ENCODE results near the gene COL4A4. TPM values are rescaled to one million over a fixed set of nuclear protein-coding genes. Genes with fewer than 3 reads are reported as not detected.

COL4A4 gene
- total RNA-seq, 4 donors from 2014 or later: 1.5 to 4.6 (median 2.6) TPM

DNA sequence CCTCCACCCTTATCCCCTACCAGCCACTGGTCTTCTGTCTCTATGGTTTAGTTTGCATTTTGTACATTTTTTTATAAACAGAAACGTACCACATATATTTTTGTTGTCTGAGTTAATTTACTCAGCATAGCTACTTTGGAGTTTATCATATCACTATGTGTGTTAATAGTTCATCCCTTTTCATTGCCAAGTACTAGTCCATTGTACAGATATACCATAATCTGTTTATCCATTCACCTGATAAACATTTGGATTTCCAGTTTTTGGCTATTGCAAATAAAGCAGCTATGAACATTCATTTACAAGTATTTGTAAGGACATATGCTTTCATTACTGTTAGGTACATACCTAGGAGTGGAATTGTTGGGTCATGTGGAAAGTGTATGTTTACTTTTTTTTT lies 204.6 kb downstream of the COL4A4 start:
- Histone ChIP-seq H3K9me3 (no peaks in the 10 kb centered on the region), H3K4me3 (no peak overlapping the region), H3K27ac (no peak overlapping the region), H3K4me1 (no peaks in the 10 kb centered on the region), H3K36me3 (no peaks in the 10 kb centered on the region), H3K27me3 (no peaks in the 10 kb centered on the region)
- TF ChIP-seq POLR2AphosphoS5 (IDR thresholded peaks at IDR 0.05) (no peak), EP300 (IDR thresholded peaks at IDR 0.05; ENCODE audit: low read depth) (no peak), POLR2A (IDR thresholded peaks at IDR 0.05) (no peak)
- TF ChIP-seq, protein P1, sequence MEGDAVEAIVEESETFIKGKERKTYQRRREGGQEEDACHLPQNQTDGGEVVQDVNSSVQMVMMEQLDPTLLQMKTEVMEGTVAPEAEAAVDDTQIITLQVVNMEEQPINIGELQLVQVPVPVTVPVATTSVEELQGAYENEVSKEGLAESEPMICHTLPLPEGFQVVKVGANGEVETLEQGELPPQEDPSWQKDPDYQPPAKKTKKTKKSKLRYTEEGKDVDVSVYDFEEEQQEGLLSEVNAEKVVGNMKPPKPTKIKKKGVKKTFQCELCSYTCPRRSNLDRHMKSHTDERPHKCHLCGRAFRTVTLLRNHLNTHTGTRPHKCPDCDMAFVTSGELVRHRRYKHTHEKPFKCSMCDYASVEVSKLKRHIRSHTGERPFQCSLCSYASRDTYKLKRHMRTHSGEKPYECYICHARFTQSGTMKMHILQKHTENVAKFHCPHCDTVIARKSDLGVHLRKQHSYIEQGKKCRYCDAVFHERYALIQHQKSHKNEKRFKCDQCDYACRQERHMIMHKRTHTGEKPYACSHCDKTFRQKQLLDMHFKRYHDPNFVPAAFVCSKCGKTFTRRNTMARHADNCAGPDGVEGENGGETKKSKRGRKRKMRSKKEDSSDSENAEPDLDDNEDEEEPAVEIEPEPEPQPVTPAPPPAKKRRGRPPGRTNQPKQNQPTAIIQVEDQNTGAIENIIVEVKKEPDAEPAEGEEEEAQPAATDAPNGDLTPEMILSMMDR (IDR thresholded peaks at IDR 0.05): no peak
- intact Hi-C loops (cut with DNase I; ENCODE audit: low total_unique reads): no loop called here
- 92 to 94% methylated on average over 1 of the region's 1 CpG for WGBS, 2 donors (ENCODE audit: low coverage in 1 of 2)
- in situ Hi-C loops (cut with MboI; ENCODE audit: low pct_ligation_motif_present in 1 of 4, low pct_unique_long_range_greater_than_20kb in 1 of 4, low sequenced_read_pairs in 3 of 4): no loop called here
- DNase-seq: no peak

DNA sequence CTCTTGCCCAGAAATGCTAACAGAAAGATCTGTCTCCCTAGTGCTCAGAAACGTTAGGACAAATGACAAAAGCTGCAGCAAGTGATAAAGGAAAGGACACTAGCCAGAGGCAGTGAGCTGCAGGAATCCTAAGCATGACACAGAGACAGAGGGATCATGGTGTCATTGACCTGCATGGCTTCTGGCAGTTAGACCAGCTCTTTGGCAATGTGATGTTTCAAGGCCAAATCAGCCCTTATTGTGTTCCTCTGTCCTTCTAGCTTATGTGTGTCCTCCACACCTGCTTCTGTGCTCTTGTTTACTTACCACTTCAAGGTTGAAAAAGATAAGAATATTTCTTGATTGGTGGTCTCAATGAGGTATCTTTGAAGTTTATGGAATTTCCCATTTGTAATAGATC lies 207.3 kb downstream of the COL4A4 start:
- 29 to 62% methylated on average over 1 of the region's 1 CpG for WGBS, 2 donors (ENCODE audit: low coverage in 1 of 2)
- Histone ChIP-seq H3K4me3 (no peak overlapping the region), H3K4me1 (no peaks in the 10 kb centered on the region), H3K36me3 (no peaks in the 10 kb centered on the region), H3K27ac (no peak overlapping the region), H3K27me3 (no peaks in the 10 kb centered on the region), H3K9me3 (no peaks in the 10 kb centered on the region)
- intact Hi-C loops (cut with DNase I; ENCODE audit: low total_unique reads): no loop called here
- TF ChIP-seq POLR2AphosphoS5 (IDR thresholded peaks at IDR 0.05) (no peak), POLR2A (IDR thresholded peaks at IDR 0.05) (no peak), EP300 (IDR thresholded peaks at IDR 0.05; ENCODE audit: low read depth) (no peak)
- TF ChIP-seq, protein P1 (IDR thresholded peaks at IDR 0.05): no peak
- in situ Hi-C loops (cut with MboI; ENCODE audit: low pct_ligation_motif_present in 1 of 4, low pct_unique_long_range_greater_than_20kb in 1 of 4, low sequenced_read_pairs in 3 of 4): no loop called here
- DNase-seq: no peak

DNA sequence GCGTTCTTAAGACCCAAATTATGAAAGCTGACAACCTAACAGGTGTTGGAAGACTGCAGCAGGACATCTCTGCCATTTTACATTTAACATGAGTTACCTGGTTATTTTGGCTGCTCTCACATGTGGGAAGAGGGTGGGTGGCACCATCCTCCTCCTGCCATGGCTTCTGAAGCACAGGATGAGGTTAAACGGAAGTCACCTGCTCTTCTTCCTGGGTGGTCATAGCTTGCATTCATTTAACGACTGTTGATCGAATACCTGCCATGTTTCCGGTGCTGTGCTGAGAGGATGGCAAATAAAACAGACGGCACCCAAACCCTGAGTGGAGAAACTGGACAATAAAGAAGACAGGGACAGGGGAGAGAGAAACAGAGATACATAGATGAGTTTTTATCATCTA lies 210.2 kb downstream of the COL4A4 start:
- in situ Hi-C loops (cut with MboI; ENCODE audit: low pct_ligation_motif_present in 1 of 4, low pct_unique_long_range_greater_than_20kb in 1 of 4, low sequenced_read_pairs in 3 of 4): no loop called here

DNA sequence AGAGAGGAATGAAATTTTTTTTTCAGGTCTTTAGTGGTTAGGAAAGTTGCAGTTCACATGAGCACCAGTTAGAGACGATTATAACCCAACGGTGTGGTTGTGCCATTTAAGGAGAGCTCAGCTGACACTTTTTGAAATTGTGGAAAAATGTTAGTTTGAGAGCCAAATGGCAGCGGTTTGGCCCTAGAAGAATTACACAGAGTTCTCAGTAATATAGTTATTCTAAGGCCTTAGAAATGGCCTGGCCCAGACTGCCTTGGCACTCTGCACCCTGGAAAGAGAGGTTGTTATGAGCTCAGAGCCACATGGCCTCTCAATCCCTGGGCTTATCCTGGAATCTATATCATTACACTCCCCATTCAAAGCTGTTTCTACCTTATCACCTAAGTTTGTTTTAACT lies 210.8 kb downstream of the COL4A4 start:
- intact Hi-C loops (cut with DNase I; ENCODE audit: low total_unique reads) (no loop called here), in situ Hi-C loops (cut with MboI; ENCODE audit: low pct_ligation_motif_present in 1 of 4, low pct_unique_long_range_greater_than_20kb in 1 of 4, low sequenced_read_pairs in 3 of 4) (no loop called here)
- H3K4me1 ChIP-seq: no peaks in the 10 kb centered on the region
- H3K36me3 ChIP-seq: no peaks in the 10 kb centered on the region
- no peak for DNase-seq
- H3K27ac ChIP-seq: no peak overlapping the region
- 85 to 100% methylated on average over 1 to 3 of the region's 3 CpGs for WGBS, 2 donors (ENCODE audit: low coverage in 1 of 2)
- TF ChIP-seq, protein P1 (IDR thresholded peaks at IDR 0.05): no peak
- no peak for TF ChIP-seq POLR2AphosphoS5 (IDR thresholded peaks at IDR 0.05)
- TF ChIP-seq POLR2A (IDR thresholded peaks at IDR 0.05): no peak
- no peaks in the 10 kb centered on the region for H3K27me3 ChIP-seq
- H3K4me3 ChIP-seq: no peak overlapping the region
- H3K9me3 ChIP-seq: no peaks in the 10 kb centered on the region

More for the DNA sequence above, 210.2 kb downstream of the COL4A4 start:
- H3K4me1 ChIP-seq: no peaks in the 10 kb centered on the region
- no peaks in the 10 kb centered on the region for H3K27me3 ChIP-seq
- TF ChIP-seq POLR2A (IDR thresholded peaks at IDR 0.05) (no peak), POLR2AphosphoS5 (IDR thresholded peaks at IDR 0.05) (no peak), EP300 (IDR thresholded peaks at IDR 0.05; ENCODE audit: low read depth) (no peak)
- TF ChIP-seq, protein P1 (IDR thresholded peaks at IDR 0.05): no peak
- H3K27ac ChIP-seq: no peak overlapping the region
- intact Hi-C loops (cut with DNase I; ENCODE audit: low total_unique reads): no loop called here
- no peaks in the 10 kb centered on the region for H3K36me3 ChIP-seq
- H3K9me3 ChIP-seq: no peaks in the 10 kb centered on the region
- no peak for DNase-seq
- no peak overlapping the region for H3K4me3 ChIP-seq
- WGBS, 2 donors (ENCODE audit: low coverage in 1 of 2): 84% methylated on average over 6 of the region's 6 CpGs

Small RNAs within 50 kb of the gene (small RNA-seq; reads per million reads assigned to genes)
- gene RF00554: 0 reads per million in 4 donors

Other genes starting within 250 kb of the COL4A4 start
- gene COL4A3, start 419 bp upstream of the COL4A4 start, total RNA-seq: 10 to 100 TPM in 1 of 4 donors, 1 to 10 TPM in 1, under 1 TPM in 1, not detected in 1; 0.41 to 20.9 (median 5.1) TPM
- 100 to 1,000 TPM in 2 of 4 donors, 10 to 100 TPM in 2; 22.3 to 127 (median 103) TPM for gene MFF, start 161.0 kb upstream of the COL4A4 start, total RNA-seq
- gene TM4SF20, start 215.1 kb upstream of the COL4A4 start, total RNA-seq: 10 to 100 TPM in 1 of 4 donors, 1 to 10 TPM in 1, under 1 TPM in 2; 0.40 to 10.2 (median 1.1) TPM
- not detected for gene SCYGR1, start 223.7 kb upstream of the COL4A4 start, total RNA-seq

All from transverse colon (tissue), 4 donors.